ENCODE measurements around the gene ADAM12. TPM values are rescaled to one million over a fixed set of nuclear protein-coding genes. Genes with fewer than 3 reads are reported as not detected.

The ADAM12 gene
- polyA plus RNA-seq, 1 of the 3 experiments (the other 2 are of a cell fraction), result 25.0 TPM

DNA sequence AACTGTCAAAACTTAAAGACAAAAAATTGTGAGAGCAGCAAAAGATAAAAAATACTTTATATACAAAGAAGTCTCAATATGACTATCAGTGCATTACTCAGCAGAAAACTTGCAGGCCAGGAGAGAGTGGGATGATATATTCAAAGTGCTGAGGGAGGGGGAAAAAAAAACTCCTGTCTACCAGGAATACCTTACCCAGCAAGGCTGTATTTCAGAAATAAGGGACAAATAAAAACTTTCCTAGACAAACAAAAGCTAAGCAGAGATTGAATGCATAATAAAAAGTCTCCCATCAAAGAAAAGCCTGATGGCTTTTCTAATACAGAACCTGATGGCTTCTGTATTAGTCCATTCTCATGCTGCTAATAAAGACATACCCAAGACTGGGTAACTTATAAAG is 31.1 kb downstream of the ADAM12 start:
- H3K4me2 ChIP-seq, result no peak overlapping the region
- POLR2A ChIA-PET, result no interaction called here
- H3K27me3 ChIP-seq (ENCODE audit: insufficient read depth), result no peaks in the 10 kb centered on the region
- H3K4me1 ChIP-seq (ENCODE audit: control insufficient read depth in 1 of 2, insufficient read depth in 2 of 2, low read depth in 1 of 2, low read length in 1 of 2), result peaks cover 0 to 3% of the 10 kb centered on the region in 2 experiments; a peak in 1 of 4 replicates
- H3K79me2 ChIP-seq (ENCODE audit: insufficient read depth), result peaks cover 5% of the 10 kb centered on the region; the same call in 1 of the 2 replicates
- no peak for DNase-seq
- CTCF ChIA-PET, result no interaction called here
- H3K9me3 ChIP-seq, result peaks cover 21% of the 10 kb centered on the region
- no peak overlapping the region for H3K9ac ChIP-seq
- H2AFZ ChIP-seq (ENCODE audit: low read depth), result no peak overlapping the region
- no peaks in the 10 kb centered on the region for H3K9me2 ChIP-seq
- no peaks in the 10 kb centered on the region for H3F3A ChIP-seq (replicated peaks; ENCODE audit: insufficient read depth)
- H3K4me3 ChIP-seq (ENCODE audit: low read depth in 2 of 2, low read length in 1 of 2), result no peak overlapping the region; a peak in 1 of 4 replicates
- peaks cover 0 to 3% of the 10 kb centered on the region in 2 experiments for H3K36me3 ChIP-seq (replicated peaks in 1 of 2; ENCODE audit: control insufficient read depth in 1 of 2, insufficient read depth in 2 of 2, low read length in 1 of 2)
- no peaks in the 10 kb centered on the region for H4K20me1 ChIP-seq (ENCODE audit: insufficient read depth)
- no peak overlapping the region for H3K27ac ChIP-seq (ENCODE audit: low read depth in 2 of 2, low read length in 1 of 2)
- TF ChIP-seq JUND (IDR thresholded peaks at IDR 0.05), result no peak
- no peak for TF ChIP-seq CHD2 (IDR thresholded peaks at IDR 0.05; ENCODE audit: low read length, partially characterized antibody)
- TF ChIP-seq GATA2 (CRISPR knock-in tag; IDR thresholded peaks at IDR 0.05), result no peak
- TF ChIP-seq SMC3 (IDR thresholded peaks at IDR 0.05; ENCODE audit: low read depth, low read length), result no peak
- TF ChIP-seq, protein P1, sequence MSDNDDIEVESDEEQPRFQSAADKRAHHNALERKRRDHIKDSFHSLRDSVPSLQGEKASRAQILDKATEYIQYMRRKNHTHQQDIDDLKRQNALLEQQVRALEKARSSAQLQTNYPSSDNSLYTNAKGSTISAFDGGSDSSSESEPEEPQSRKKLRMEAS (IDR thresholded peaks at IDR 0.05; ENCODE audit: low read depth), result no peak
- TF ChIP-seq TCF12 (IDR thresholded peaks at IDR 0.05), result no peak
- TF ChIP-seq, protein P2, sequence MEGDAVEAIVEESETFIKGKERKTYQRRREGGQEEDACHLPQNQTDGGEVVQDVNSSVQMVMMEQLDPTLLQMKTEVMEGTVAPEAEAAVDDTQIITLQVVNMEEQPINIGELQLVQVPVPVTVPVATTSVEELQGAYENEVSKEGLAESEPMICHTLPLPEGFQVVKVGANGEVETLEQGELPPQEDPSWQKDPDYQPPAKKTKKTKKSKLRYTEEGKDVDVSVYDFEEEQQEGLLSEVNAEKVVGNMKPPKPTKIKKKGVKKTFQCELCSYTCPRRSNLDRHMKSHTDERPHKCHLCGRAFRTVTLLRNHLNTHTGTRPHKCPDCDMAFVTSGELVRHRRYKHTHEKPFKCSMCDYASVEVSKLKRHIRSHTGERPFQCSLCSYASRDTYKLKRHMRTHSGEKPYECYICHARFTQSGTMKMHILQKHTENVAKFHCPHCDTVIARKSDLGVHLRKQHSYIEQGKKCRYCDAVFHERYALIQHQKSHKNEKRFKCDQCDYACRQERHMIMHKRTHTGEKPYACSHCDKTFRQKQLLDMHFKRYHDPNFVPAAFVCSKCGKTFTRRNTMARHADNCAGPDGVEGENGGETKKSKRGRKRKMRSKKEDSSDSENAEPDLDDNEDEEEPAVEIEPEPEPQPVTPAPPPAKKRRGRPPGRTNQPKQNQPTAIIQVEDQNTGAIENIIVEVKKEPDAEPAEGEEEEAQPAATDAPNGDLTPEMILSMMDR (IDR thresholded peaks at IDR 0.05), result no peak
- TF ChIP-seq POLR2AphosphoS5 (IDR thresholded peaks at IDR 0.05; ENCODE audit: low read depth, low read length), result no peak
- no peak for TF ChIP-seq TEAD4 (IDR thresholded peaks at IDR 0.05; ENCODE audit: borderline replicate concordance, insufficient read depth)

DNA sequence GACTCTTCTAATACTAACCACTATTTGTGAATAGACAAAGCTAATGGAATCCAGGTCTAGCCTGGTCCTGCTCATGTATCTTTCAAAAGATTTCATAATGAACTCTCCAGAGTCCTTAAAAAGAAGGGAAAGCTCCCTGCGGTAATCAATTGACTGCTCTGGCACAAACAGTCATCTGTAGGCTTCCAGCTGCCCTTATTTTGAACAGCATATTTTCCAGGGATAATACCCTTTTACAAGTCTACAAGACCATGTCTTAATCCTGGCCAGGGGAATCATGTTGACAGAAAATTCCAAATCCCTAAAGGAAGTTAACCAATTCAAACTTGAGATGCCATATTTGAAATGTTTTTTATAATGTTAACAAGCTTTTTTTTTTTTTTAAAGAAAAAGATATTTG is 34.6 kb downstream of the ADAM12 start:
- Histone ChIP-seq H3K27ac (ENCODE audit: low read depth in 2 of 2, low read length in 1 of 2) (no peak overlapping the region), H4K20me1 (ENCODE audit: insufficient read depth) (no peaks in the 10 kb centered on the region), H3K4me3 (ENCODE audit: low read depth in 2 of 2, low read length in 1 of 2) (no peak overlapping the region), H3K9ac (no peak overlapping the region), H3K4me2 (no peak overlapping the region), H3K9me2 (no peaks in the 10 kb centered on the region), H3K36me3 (replicated peaks in 1 of 2; ENCODE audit: control insufficient read depth in 1 of 2, insufficient read depth in 2 of 2, low read length in 1 of 2) (peaks cover 0 to 3% of the 10 kb centered on the region in 2 experiments), H2AFZ (ENCODE audit: low read depth) (no peak overlapping the region), H3K79me2 (ENCODE audit: insufficient read depth) (peaks cover 5% of the 10 kb centered on the region; the same call in 1 of the 2 replicates), H3K4me1 (ENCODE audit: control insufficient read depth in 1 of 2, insufficient read depth in 2 of 2, low read depth in 1 of 2, low read length in 1 of 2) (peaks cover 13 to 16% of the 10 kb centered on the region in 2 experiments; a peak in 3 of 4 replicates), H3F3A (replicated peaks; ENCODE audit: insufficient read depth) (no peaks in the 10 kb centered on the region), H3K27me3 (ENCODE audit: insufficient read depth) (no peaks in the 10 kb centered on the region), H3K9me3 (peaks cover 19% of the 10 kb centered on the region)
- no peak for DNase-seq
- TF ChIP-seq TAF1 (IDR thresholded peaks at IDR 0.05; ENCODE audit: borderline replicate concordance, low read depth, low read length) (no peak), IRF3 (IDR thresholded peaks at IDR 0.05; ENCODE audit: low read depth, low read length) (no peak), POLR2AphosphoS5 (IDR thresholded peaks at IDR 0.05; ENCODE audit: low read depth, low read length) (no peak), ZBTB33 (IDR thresholded peaks at IDR 0.05; ENCODE audit: borderline replicate concordance, low read depth) (no peak), FOXJ3 (CRISPR knock-in tag; IDR thresholded peaks at IDR 0.05) (no peak), GABPA (IDR thresholded peaks at IDR 0.05; ENCODE audit: low read depth) (no peak), CHD2 (IDR thresholded peaks at IDR 0.05; ENCODE audit: low read length, partially characterized antibody) (no peak), MXI1 (IDR thresholded peaks at IDR 0.05; ENCODE audit: low read depth, low read length) (no peak), ELF1 (IDR thresholded peaks at IDR 0.05) (no peak)
- ChIA-PET POLR2A (no interaction called here), CTCF (interaction anchor here (0.6 to 1.6 kb wide), 5 partner anchors 17 to 327 kb away, joined by 3 to 5 read pairs (median 3); no protein-coding TSS in a partner anchor)
- WGBS (ENCODE audit: low lambda C conversion rate), result 100% methylated on average over 1 of the region's 1 CpG

All from SK-N-SH (cell line).